ENCODE results near the gene RANBP3. TPM values are rescaled to one million over a fixed set of nuclear protein-coding genes. Genes with fewer than 3 reads are reported as not detected.

RANBP3 gene
- total and polyA plus RNA-seq, 7 donors, result 40.5 to 71.7 (median 48.7) TPM

DNA sequence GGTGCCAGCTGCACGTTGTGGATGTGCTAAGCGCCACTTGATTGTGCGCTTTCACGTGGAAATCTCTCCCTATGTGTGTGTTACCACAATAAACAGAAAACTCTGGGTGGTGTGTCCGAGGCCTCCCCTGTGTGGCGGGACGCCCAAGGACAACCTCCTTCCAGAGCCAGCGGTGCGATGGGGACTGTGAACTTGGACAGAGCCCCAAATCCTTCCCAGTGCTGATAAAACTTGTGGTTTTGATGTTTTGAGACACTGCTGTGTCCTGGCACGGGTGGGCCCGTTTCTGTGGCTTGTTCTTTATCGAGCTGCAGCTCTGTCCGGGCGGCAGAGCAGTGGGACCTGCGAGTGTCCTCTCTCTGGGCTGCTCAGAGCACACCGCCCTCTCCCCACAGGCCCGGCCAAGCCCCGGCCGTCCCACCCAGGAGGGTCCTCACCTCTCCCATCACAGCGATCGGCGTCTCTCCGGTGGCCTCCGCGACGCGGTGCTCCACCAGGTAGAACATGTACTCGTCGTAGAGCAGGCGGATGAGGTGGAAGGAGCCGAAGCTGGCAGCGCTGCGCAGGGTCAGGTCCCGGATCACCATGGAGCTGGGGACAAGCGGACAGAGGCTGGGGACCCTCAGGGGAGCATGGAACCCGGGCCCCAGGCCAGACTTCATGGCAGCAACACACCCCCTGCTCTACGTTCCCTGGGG, 18.8 kb upstream of the RANBP3 start:
- no peak for DNase-seq
- Histone ChIP-seq H3K36me3 (ENCODE audit: insufficient read depth in 1 of 2, low read depth in 1 of 2) (no peaks in the 10 kb centered on the region), H3K4me1 (peaks cover 9% of the 10 kb centered on the region), H3K27me3 (ENCODE audit: insufficient read depth in 3 of 3, low read length in 2 of 3) (peaks cover 0 to 6% (median 1%) of the 10 kb centered on the region in 3 donors), H3K9me3 (no peaks in the 10 kb centered on the region), H3K27ac (no peak overlapping the region), H3K4me3 (no peak overlapping the region)
- TF ChIP-seq, protein P1, sequence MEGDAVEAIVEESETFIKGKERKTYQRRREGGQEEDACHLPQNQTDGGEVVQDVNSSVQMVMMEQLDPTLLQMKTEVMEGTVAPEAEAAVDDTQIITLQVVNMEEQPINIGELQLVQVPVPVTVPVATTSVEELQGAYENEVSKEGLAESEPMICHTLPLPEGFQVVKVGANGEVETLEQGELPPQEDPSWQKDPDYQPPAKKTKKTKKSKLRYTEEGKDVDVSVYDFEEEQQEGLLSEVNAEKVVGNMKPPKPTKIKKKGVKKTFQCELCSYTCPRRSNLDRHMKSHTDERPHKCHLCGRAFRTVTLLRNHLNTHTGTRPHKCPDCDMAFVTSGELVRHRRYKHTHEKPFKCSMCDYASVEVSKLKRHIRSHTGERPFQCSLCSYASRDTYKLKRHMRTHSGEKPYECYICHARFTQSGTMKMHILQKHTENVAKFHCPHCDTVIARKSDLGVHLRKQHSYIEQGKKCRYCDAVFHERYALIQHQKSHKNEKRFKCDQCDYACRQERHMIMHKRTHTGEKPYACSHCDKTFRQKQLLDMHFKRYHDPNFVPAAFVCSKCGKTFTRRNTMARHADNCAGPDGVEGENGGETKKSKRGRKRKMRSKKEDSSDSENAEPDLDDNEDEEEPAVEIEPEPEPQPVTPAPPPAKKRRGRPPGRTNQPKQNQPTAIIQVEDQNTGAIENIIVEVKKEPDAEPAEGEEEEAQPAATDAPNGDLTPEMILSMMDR (IDR thresholded peaks at IDR 0.05), result no peak
- ATAC-seq, result no peak
- WGBS, 3 donors, result 92 to 93% (median 93%) methylated on average over 37 of the region's 37 CpGs
- intact Hi-C loops (cut with DNase I), result no loop called here

DNA sequence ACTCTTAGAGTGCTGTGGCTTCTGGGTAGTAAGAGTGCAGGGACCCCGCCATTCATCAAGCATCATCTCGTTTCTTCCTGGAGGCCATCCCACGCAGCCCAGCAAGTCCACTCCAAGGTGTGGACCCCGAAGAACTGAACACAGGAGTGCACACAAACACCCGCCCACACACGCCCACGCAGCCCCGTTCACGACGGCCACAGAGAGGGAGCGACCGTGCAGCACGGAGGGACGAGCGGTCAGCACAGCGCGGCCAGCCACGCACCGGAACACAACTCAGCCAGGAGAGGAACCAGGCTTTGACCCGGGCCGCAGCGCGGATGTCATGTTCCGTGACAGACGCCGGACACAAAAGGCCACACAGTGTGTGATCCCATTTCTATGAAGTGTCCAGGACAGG, 18.2 kb upstream of the RANBP3 start:
- 92 to 94% (median 93%) methylated on average over 26 of the region's 26 CpGs for WGBS, 3 donors
- Histone ChIP-seq H3K36me3 (ENCODE audit: insufficient read depth in 1 of 2, low read depth in 1 of 2) (no peaks in the 10 kb centered on the region), H3K4me3 (no peak overlapping the region)

DNA sequence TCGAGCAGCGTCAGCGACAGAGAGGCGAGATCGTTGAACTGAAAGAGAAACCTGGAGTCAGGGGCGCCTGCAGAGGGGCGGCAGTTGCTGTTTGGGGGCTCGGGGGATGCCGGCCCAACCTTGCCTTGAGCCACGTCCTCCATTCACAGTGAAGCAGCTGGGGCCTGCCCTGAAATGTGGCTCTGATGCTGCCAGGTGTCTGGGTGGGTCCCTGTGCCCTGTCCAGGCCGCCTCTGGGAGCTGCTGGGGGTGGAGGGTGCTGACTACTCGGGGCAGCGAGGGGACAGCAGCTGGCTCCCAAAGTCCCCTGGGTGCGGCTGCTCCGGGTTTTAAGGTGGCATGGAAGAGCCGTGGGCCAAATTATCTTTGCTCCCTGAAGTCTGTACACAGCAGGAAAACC, 17.7 kb upstream of the RANBP3 start:
- ATAC-seq, result no peak
- TF ChIP-seq, protein P1 (IDR thresholded peaks at IDR 0.05), result no peak
- Histone ChIP-seq H3K4me1 (peaks cover 9% of the 10 kb centered on the region), H3K27me3 (ENCODE audit: insufficient read depth in 3 of 3, low read length in 2 of 3) (peaks cover 0 to 6% (median 1%) of the 10 kb centered on the region in 3 donors), H3K4me3 (no peak overlapping the region), H3K9me3 (no peaks in the 10 kb centered on the region), H3K27ac (no peak overlapping the region), H3K36me3 (ENCODE audit: insufficient read depth in 1 of 2, low read depth in 1 of 2) (no peaks in the 10 kb centered on the region)
- intact Hi-C loops (cut with DNase I), result no loop called here
- WGBS, 3 donors, result 87 to 91% (median 89%) methylated on average over 16 of the region's 16 CpGs
- no peak for DNase-seq

More for the DNA sequence above, 18.2 kb upstream of the RANBP3 start:
- intact Hi-C loops (cut with DNase I), result no loop called here
- peaks cover 9% of the 10 kb centered on the region for H3K4me1 ChIP-seq
- H3K27ac ChIP-seq, result no peak overlapping the region
- TF ChIP-seq, protein P1 (IDR thresholded peaks at IDR 0.05), result no peak
- DNase-seq (no peak), ATAC-seq (no peak)
- peaks cover 0 to 6% (median 1%) of the 10 kb centered on the region in 3 donors for H3K27me3 ChIP-seq (ENCODE audit: insufficient read depth in 3 of 3, low read length in 2 of 3)
- H3K9me3 ChIP-seq, result no peaks in the 10 kb centered on the region

DNA sequence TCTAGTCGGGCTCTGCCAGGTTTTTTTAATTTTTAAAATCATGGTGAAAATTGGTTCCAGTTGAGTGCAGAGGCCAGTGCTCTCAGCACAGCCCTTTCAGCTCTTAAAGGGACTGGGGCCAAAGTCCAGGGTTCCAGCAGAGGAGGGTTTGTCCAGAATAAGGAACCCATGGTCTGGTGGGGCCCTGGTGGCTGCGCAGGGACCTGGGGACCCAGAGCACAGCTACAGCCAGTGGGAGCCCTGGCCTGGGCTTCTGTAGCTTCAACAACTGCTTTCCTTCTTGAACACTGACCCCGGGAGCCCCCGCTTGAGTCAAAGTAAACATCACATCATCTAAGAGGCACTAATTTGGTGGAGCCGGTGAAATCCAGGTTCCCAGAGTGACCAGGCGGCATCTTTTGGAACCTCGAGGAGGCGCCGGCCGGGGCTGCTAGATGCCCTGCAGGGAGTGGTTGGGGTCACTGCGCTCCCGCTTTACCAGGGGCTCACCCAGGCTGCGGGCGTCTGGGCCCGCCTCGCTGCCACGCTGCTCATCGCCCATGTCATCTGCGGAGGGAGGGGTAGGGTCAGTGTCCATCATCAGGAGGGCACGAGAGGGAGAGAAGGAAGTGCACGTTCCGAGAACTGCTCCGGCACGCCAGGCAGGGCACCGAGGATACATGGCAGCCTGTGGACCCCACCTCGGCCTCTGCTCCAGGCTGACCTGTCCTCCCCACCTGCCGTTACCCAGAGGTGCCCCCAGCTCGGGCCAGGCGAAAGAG, 16.6 kb upstream of the RANBP3 start:
- no peaks in the 10 kb centered on the region for H3K36me3 ChIP-seq (ENCODE audit: insufficient read depth in 1 of 2, low read depth in 1 of 2)
- H3K4me1 ChIP-seq, result peaks cover 9% of the 10 kb centered on the region
- peaks cover 0 to 6% (median 1%) of the 10 kb centered on the region in 3 donors for H3K27me3 ChIP-seq (ENCODE audit: insufficient read depth in 3 of 3, low read length in 2 of 3)
- 88 to 93% (median 91%) methylated on average over 25 to 29 of the region's 29 CpGs for WGBS, 3 donors
- no peak overlapping the region for H3K27ac ChIP-seq
- ATAC-seq (no peak), DNase-seq (no peak)
- TF ChIP-seq, protein P1 (IDR thresholded peaks at IDR 0.05), result no peak
- H3K9me3 ChIP-seq, result no peaks in the 10 kb centered on the region
- intact Hi-C loops (cut with DNase I), result no loop called here
- H3K4me3 ChIP-seq, result peak overlapping the region; percentile 30

Measured in psoas muscle (tissue), 8 donors.